GM18511 (cell line): ENCODE measurements around the gene TARS2.

Source experiments
- ATAC-seq: cut with Tn5 transposase; IDR thresholded peaks from one replicate; pipeline ENCODE4 v1.9.1; 2021; ENCODE audit warnings: mild to moderate bottlenecking, moderate library complexity; ENCODE audit not compliant: unreplicated experiment

Gene TARS2

GRCh38 chr1:150486966-150487762 lies at the start of gene TARS2:
Gene TARS2 (plus strand): TSS chr1:150487419. CDS start chr1:150487451, 32 bp downstream.
- ATAC-seq = peak; percentile 100

- ATAC-seq = no peak
Observed at GRCh38 chr1:150441121-150441520, 46.1 kb upstream of the TARS2 start.

GRCh38 chr1:150444232-150444631 lies 43.0 kb upstream of the TARS2 start:
- no peak for ATAC-seq

DNA sequence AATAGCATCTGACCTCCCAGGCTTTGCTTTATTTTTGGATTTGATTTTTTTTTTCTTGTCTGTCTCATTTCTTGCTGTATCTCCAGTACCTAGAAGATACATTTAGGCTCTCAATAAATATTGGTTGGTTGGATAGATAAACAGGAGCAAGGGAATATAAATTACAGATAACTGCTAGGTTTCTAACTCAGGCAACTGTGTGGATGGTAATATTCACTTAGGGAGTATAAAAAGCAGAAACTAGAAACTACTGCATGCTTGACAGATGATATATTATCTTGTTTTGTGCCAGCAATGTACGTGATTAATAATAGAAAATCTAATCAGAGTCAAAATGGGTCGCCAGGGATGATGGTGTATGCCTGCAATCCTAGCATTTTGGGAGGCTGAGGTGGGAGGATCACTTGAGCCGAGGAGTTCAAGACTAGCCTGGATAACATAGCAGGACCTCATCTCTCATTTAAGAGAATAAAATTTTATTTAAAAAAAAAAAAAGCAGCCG lies 31.0 kb upstream of the TARS2 start:
- no peak for ATAC-seq

- no peak for ATAC-seq
Observed at GRCh38 chr1:150464422-150464826, 22.8 kb upstream of the TARS2 start.

GRCh38 chr1:150466964-150467363 lies 20.3 kb upstream of the TARS2 start:
- no peak for ATAC-seq

DNA sequence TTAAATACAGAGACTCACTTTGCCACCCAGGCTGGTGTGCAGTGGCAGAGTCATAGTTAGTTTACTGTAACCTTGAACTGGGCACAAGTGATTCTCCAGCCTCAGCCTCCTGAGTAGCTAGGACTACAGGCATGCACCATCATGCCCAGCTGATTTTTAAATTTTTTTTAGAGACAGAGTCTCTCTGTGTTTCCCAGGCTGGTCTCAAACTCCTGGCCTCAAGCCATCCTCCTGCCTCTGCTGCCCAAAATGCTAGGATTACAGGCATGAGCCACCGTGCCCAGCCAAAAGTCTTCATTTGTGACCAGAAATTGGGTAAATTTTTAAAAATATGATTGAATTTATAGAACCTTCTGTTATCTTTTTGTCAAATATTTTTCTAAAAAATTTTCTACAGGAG lies 17.9 kb upstream of the TARS2 start:
- ATAC-seq = no peak

DNA sequence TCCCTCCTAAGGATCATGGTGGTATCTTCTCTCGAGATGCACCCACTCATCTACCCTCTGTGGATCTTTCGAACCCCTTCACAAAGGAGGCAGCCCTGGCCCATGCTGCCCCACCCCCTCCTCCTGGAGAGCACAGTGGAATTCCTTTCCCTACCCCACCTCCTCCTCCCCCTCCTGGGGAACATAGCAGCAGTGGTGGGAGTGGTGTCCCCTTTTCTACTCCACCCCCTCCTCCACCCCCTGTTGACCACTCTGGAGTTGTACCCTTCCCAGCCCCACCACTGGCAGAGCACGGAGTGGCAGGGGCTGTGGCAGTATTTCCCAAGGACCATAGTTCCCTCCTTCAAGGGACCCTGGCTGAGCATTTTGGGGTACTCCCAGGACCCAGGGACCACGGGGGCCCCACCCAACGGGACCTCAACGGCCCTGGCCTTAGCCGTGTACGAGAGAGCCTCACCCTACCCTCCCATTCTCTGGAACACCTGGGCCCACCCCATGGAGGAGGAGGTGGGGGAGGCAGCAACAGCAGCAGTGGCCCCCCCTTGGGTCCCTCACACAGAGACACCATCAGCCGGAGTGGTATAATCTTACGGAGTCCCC lies 14.5 kb upstream of the TARS2 start:
- no peak for ATAC-seq

DNA sequence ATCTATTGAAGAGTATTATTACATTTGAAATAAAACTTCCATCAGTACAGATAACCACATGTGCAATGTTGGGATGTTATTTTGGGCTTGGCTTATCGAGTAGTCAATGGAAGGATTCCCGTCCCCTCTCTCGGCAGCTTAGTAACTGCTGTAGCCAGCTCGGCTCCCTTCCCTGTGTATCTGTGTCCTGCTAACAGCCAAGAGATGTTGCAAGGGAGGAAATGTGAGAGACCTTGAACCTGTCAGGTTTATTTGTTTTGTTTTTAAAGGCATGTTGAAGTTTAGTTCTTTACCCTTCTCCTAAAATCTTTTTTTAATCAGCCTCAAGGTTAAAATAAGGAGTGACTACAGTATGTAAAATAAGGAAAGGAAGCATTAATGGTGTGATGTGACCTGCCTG lies 13.6 kb upstream of the TARS2 start:
- no peak for ATAC-seq

- no peak for ATAC-seq
Observed at GRCh38 chr1:150474869-150475268, 12.3 kb upstream of the TARS2 start.

DNA sequence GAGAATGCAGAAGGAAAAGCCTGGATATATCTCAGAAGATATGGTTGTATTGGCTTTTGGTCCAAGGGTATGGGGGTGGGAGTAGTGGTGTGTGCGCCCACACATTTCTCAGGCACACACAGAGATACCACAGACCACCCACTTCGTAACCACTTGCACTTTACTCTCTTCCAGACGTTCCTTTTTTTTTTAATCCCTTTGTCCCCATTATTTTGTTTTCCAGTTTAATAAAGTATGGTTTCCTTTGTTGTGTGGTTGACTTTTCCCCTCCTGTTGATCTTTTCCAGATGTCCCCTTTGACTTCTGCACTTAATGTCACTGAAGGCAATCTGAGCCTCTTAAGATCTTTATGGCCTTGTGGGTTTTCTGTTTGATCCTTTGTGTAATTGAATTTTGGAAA lies 10.5 kb upstream of the TARS2 start:
- no peak for ATAC-seq

GRCh38 chr1:150477320-150477719 lies 9.9 kb upstream of the TARS2 start:
- ATAC-seq = no peak

- ATAC-seq = no peak
Observed at GRCh38 chr1:150477733-150478132, 9.5 kb upstream of the TARS2 start.

DNA sequence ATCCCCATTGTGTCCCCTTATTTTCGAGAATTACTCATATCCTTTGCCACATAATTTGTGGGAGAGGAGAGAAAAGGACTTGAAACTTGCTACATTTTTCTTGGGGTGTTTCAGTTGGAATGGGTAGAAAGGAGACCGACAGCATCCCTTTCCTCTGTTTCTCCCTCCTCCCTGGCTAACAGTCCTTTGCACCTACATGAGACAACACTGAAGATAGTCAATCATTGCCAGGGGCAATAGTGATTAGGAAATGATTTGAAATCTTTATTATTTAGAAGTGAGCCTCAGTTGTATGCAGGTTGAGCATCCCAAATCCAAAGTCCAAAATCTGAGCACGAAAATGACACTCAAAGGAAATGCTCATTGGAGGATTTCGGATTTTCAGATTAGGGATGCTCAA lies 7.8 kb upstream of the TARS2 start:
- ATAC-seq = no peak

DNA sequence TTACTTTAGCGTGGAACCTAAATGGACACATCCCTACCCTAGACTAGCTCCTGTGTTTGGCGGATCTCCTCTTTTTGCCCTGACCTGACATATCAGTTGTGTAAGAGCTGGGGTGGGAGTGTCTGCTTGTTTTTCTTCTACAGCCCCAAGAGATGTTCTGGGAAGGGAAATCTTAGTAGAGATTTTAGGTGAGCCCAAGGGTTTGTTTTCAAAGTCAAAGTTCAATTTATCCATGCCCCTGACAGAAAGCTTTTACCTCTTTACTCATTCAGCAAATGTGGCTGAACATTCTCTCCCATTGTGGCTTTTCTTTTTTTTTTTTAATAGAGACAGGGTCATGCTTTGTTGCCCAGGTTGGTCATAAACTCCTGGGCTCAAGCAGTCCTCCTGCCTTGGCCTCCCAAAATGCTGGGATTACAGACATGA lies 7.3 kb upstream of the TARS2 start:
- ATAC-seq = no peak

- no peak for ATAC-seq
Observed at GRCh38 chr1:150484431-150484830, 2.8 kb upstream of the TARS2 start.

DNA sequence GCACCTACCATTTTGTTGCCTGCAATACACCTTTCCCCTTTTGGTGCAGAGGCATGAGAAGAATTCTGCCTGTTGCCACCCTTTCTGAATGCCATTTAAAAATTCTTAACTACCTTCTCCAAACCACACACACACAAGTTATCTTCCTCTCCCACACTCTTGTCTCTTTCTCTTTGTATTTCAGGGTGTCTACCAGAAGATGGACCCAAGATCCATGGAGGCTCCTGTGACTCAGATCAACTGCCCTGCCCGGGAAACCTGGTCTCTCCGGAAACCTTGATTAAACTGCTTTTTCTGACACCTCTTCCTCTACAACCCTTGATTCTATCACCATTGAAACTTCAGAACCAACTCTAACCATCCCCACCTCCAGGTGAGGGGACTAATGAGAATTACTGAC lies 2.4 kb upstream of the TARS2 start:
- ATAC-seq = no peak

GRCh38 chr1:150487763-150488115 lies 520 bp downstream of the TARS2 start:
- no peak for ATAC-seq

DNA sequence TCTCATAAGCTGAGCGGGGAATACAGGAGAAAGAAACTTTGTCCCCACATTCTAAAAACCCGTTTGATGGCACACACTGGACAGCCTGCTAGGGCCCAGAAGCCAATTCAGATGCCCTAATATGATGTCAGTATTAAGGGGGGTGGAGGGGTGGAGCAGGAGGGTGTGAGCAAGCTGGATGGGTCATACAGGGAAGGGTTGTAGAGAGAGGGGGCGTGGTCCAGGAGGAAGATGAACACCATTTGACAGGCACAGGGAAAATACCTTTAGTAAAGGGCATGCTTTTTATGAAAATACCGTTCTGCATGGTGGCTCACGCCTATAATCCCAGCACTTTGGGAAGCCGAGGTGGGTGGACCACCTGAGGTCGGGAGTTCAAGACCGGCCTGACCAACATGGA lies 6.0 kb downstream of the TARS2 start:
- ATAC-seq = no peak

GRCh38 chr1:150498342-150498741 lies 11.1 kb downstream of the TARS2 start:
- no peak for ATAC-seq

DNA sequence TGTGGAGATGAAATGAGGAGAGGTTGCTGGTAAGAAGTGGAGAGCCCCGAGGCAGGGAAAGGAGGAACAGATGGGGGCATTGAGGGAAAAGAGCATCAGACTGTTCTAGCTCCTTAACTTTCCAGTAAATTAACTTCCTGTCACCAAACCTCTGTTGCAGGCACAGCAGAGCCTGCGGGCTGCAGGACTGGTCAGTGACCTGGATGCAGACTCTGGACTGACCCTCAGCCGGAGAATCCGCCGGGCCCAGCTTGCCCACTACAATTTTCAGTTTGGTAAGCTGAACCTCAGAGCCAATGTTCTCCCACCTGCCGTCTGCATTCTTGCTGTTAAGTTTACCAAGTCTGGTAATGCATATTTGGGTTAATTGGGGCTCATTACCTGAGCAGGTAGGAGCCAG lies 18.2 kb downstream of the TARS2 start:
- no peak for ATAC-seq
